GM19468 (cell line): ENCODE data around the gene RACK1.

Experiments
- ATAC-seq: cut with Tn5 transposase; IDR thresholded peaks from one replicate; pipeline ENCODE4 v1.9.1; 2021; ENCODE audit warnings: mild to moderate bottlenecking, moderate library complexity, moderate number of reproducible peaks; ENCODE audit not compliant: unreplicated experiment; ENCODE audit errors: extremely low read depth

RACK1 gene

GRCh38 chr5:181259974-181260719 is 16.4 kb upstream of the RACK1 start:
- no peak for ATAC-seq

- no peak for ATAC-seq
Measured at GRCh38 chr5:181259283-181259682, 15.6 kb upstream of the RACK1 start.

GRCh38 chr5:181258576-181258975 is 14.9 kb upstream of the RACK1 start:
- no peak for ATAC-seq

- ATAC-seq: no peak
Measured at GRCh38 chr5:181255836-181256578, 12.3 kb upstream of the RACK1 start.

- ATAC-seq: no peak
Measured at GRCh38 chr5:181255276-181255675, 11.6 kb upstream of the RACK1 start.

GRCh38 chr5:181248277-181248676 is 4.6 kb upstream of the RACK1 start:
- no peak for ATAC-seq

- ATAC-seq: no peak
Measured at GRCh38 chr5:181246276-181247049, 2.8 kb upstream of the RACK1 start.

GRCh38 chr5:181245427-181246275 is 1.9 kb upstream of the RACK1 start:
- no peak for ATAC-seq

GRCh38 chr5:181243018-181243563 is 615 bp downstream of the RACK1 start:
- ATAC-seq: no peak

- no peak for ATAC-seq
Measured at GRCh38 chr5:181242031-181242451, 1.7 kb downstream of the RACK1 start.

- no peak for ATAC-seq
Measured at GRCh38 chr5:181241393-181241975, 2.2 kb downstream of the RACK1 start.

GRCh38 chr5:181239062-181239663 is 4.5 kb downstream of the RACK1 start:
- no peak for ATAC-seq

- ATAC-seq: no peak
Measured at GRCh38 chr5:181237729-181238385, 5.8 kb downstream of the RACK1 start.

GRCh38 chr5:181236954-181237641 is 6.6 kb downstream of the RACK1 start:
- no peak for ATAC-seq

GRCh38 chr5:181236471-181236870 is 7.2 kb downstream of the RACK1 start:
- ATAC-seq: no peak

GRCh38 chr5:181235689-181236366 is 7.9 kb downstream of the RACK1 start:
- no peak for ATAC-seq

- ATAC-seq: no peak
Measured at GRCh38 chr5:181235323-181235688, 8.4 kb downstream of the RACK1 start.
